K562 (cell line): Measurements from ENCODE around the gene DENND2A. TPM values are rescaled to one million over a fixed set of nuclear protein-coding genes. Genes with fewer than 3 reads are reported as not detected.
A peak's percentile ranks its signal among the peaks of the same experiment; 100 is the strongest.

Experiments used
- ATAC-seq: fragments of 200-7000 bp; cut with Tn5 transposase; 3 replicates; pipeline ENCODE4 v1.9.1; 2020; ENCODE audit warnings: moderate library complexity
- BruUV-seq: library from RNA; stranded (reverse); fragments of 400-500 nt; replicated peaks from 2 replicates; lab custom pipeline; 2021; lab: Mats Ljungman, UMichigan
- CTCF ChIA-PET: fragments of 300-600 bp; formaldehyde crosslinking; extraction: SDS; loops from one replicate; lab custom pipeline; 2021; ENCODE audit warnings: low intra/inter-chr PET ratio; lab: Yijun Ruan, JAX
- POLR2A ChIA-PET: fragments of 300-600, 350-650 bp; sonication (Branson Sonifier 250); formaldehyde crosslinking; extraction: SDS; loops from one replicate; lab custom pipeline; 2021; ENCODE audit warnings: antibody characterized with exemption, inconsistent platforms; lab: Yijun Ruan, JAX
- DNase-seq, 4 experiments: peaks; one replicate each; pipeline versions ENCODE4 v3.0.0 to v3.0.0-alpha.2; 2011 to 2018; ENCODE audit warnings: low spot score in 3 of 4, mixed read lengths in 3 of 4; ENCODE audit errors: extremely low read depth in 1 of 4
- FAIRE-seq: peaks from 2 replicates; lab custom pipeline; 2011; peaks lifted over from hg19 to GRCh38; lab: Jason Lieb, UNC
- H2AFZ ChIP-seq: 2 replicates; pipeline ENCODE4 v1.6.0; 2011; ENCODE audit warnings: low read depth, low read length, control low read depth, inconsistent platforms
- H3K27ac ChIP-seq: fragments of 200-600 bp; 3 replicates; pipeline ENCODE4 v1.8.0; 2011; ENCODE audit warnings: low read depth, mild to moderate bottlenecking, control low read depth, inconsistent platforms, low read length, moderate library complexity, mixed read lengths; ENCODE audit errors: extremely low read depth
- H3K27me3 ChIP-seq, 2 experiments: fragments of 300-600 bp in 1 of 2; 2 replicates in 1 of 2; 3 replicates in 1 of 2; pipeline versions ENCODE4 v1.6.0 to v1.8.0; 2011; ENCODE audit warnings: inconsistent platforms in 2 of 2, low read length in 2 of 2, mild to moderate bottlenecking in 1 of 2, mixed read lengths in 1 of 2, moderate library complexity in 1 of 2; ENCODE audit not compliant: control insufficient read depth in 2 of 2, insufficient read depth in 2 of 2
- H3K36me3 ChIP-seq: fragments of 300-600 bp; 3 replicates; pipeline ENCODE4 v1.8.0; 2011; ENCODE audit warnings: mild to moderate bottlenecking, low read length, inconsistent platforms; ENCODE audit not compliant: control insufficient read depth, insufficient read depth
- H3K4me1 ChIP-seq, 2 experiments: fragments of 200-600 bp in 1 of 2; replicated peaks in 1 of 2; 2 replicates in 1 of 2; 3 replicates in 1 of 2; pipeline versions ENCODE4 v1.5.1 to v1.8.0; 2011; ENCODE audit warnings: inconsistent platforms in 2 of 2, low read length in 2 of 2, mild to moderate bottlenecking in 1 of 2, mixed read lengths in 1 of 2, moderate library complexity in 1 of 2; ENCODE audit not compliant: control insufficient read depth in 2 of 2, insufficient read depth in 2 of 2
- H3K4me2 ChIP-seq: 2 replicates; pipeline ENCODE4 v1.6.1; 2011; ENCODE audit warnings: low read length, control low read depth, inconsistent platforms, mixed read lengths; ENCODE audit not compliant: insufficient read depth
- H3K4me3 ChIP-seq: fragments of 200-600 bp; sonication (generic), shearing (Covaris generic); 2 replicates; pipeline ENCODE4 v1.5.1; 2016; ENCODE audit warnings: control low read depth, inconsistent platforms
- H3K79me2 ChIP-seq: fragments of 200-600 bp; 3 replicates; pipeline ENCODE4 v1.8.0; 2011; ENCODE audit warnings: low read length, inconsistent platforms; ENCODE audit not compliant: control insufficient read depth, insufficient read depth
- H3K9ac ChIP-seq, 2 experiments: 2 replicates each; pipeline versions ENCODE4 v1.6.0 to v1.6.1; 2011; ENCODE audit warnings: low read depth in 2 of 2, low read length in 2 of 2, control low read depth in 1 of 2, inconsistent platforms in 1 of 2, mild to moderate bottlenecking in 1 of 2, mixed read lengths in 1 of 2; ENCODE audit not compliant: insufficient read depth in 1 of 2
- H3K9me1 ChIP-seq: one replicate; pipeline ENCODE4 v1.6.0; 2011; ENCODE audit warnings: inconsistent platforms, mild to moderate bottlenecking, low read length, moderate library complexity; ENCODE audit not compliant: control insufficient read depth, insufficient read depth
- H3K9me3 ChIP-seq: replicated peaks from 2 replicates; pipeline ENCODE4 v1.5.1; 2011; ENCODE audit warnings: low read depth, low read length, inconsistent platforms; ENCODE audit not compliant: control insufficient read depth, insufficient read depth
- H4K20me1 ChIP-seq: replicated peaks from 2 replicates; pipeline ENCODE4 v1.6.1; 2011; ENCODE audit warnings: low read length, inconsistent platforms, mixed read lengths; ENCODE audit not compliant: control insufficient read depth, insufficient read depth
- CTCF ChIP-seq, 3 experiments: IDR thresholded peaks in 2 of 3; conservative IDR thresholded peaks in 1 of 3; 2 replicates each; pipeline ENCODE4 v1.5.1; 2011 to 2012; ENCODE audit warnings: low read length in 3 of 3, mild to moderate bottlenecking in 3 of 3, control low read depth in 2 of 3, improper control_type of control experiment in 1 of 3, inconsistent platforms in 1 of 3, low read depth in 1 of 3, mixed read lengths in 1 of 3, moderate library complexity in 1 of 3; ENCODE audit not compliant: insufficient read depth in 2 of 3
- RBM39 ChIP-seq: fragments of 200-400 bp; formaldehyde crosslinking; optimal IDR thresholded peaks from 2 replicates; pipeline ENCODE3; 2018; ENCODE audit warnings: low read depth, low read length
- WGBS: fragments of 100-300 bp; shearing (Covaris generic); methylation state at CpG from one replicate; pipeline ENCODE4 v1.1.6; 2016; ENCODE audit warnings: low coverage, mixed read lengths; ENCODE audit not compliant: insufficient coverage; ENCODE audit errors: missing lambda C conversion rate; 5-methylcytosine and 5-hydroxymethylcytosine counted together
- in situ Hi-C: fragments of 300-500 bp; cut with MboI; formaldehyde crosslinking; loops from 4 replicates; pipeline ENCODE4 v1.15.0; 2018; ENCODE audit warnings: inconsistent platforms, mixed read lengths
- intact Hi-C: fragments of 100-400 bp; cut with micrococcal nuclease; formaldehyde crosslinking; loops from 2 replicates; pipeline ENCODE4 v1.14.2; 2022
- polyA plus RNA-seq, 8 experiments: library from polyadenylated mRNA; depleted of rRNA in 4 of 8; stranded (reverse) in 5 of 8; unstranded in 3 of 8; fragments of >200 nt; fragmentation: Nextera tagmentation in 2 of 8; fragmentation: Illumina TruSeq in 1 of 8; extraction: Ambion mirVana in 2 of 8; extraction: Trizol in 1 of 8; gene quantifications; 2 replicates each; pipeline versions ENCODE4 v1.2.1 to v1.2.3, GENCODE V29; 2011 to 2014; ENCODE audit warnings: inconsistent platforms in 1 of 8, missing spikeins in 1 of 8
- total RNA-seq, 7 experiments: library from RNA; depleted of rRNA in 6 of 7; stranded (reverse); fragments of >200 nt in 6 of 7; fragmentation: Illumina TruSeq in 2 of 7; extraction: Trizol in 2 of 7; gene quantifications; 2 replicates each; pipeline versions ENCODE4 v1.2.1 to v1.2.3, GENCODE V29; 2011 to 2021; ENCODE audit warnings: low replicate concordance in 1 of 7

DENND2A gene
- total and polyA plus RNA-seq, 9 of the 15 experiments (the other 6 are each of a cell fraction or from before 2014, with no cell fraction given): not detected

GRCh38 chr7:140689199-140690152, 48.9 kb upstream of the DENND2A start:
- H3K79me2 ChIP-seq: no peaks in the 10 kb centered on the region
- H3K4me1 ChIP-seq: peaks cover 0 to 5% of the 10 kb centered on the region in 2 experiments; a peak in 1 of 5 replicates
- no peaks in the 10 kb centered on the region for H3K9me1 ChIP-seq
- FAIRE-seq: no peak
- DNase-seq: peak in 1 of 4 experiments; percentile 19
- H3K36me3 ChIP-seq: no peaks in the 10 kb centered on the region
- ChIA-PET POLR2A (interaction anchor here (0.6 to 1.6 kb wide), 3 partner anchors 8 to 94 kb away, joined by 3 to 7 read pairs (median 5); no protein-coding TSS in a partner anchor), CTCF (no interaction called here)
- H3K4me3 ChIP-seq: no peak overlapping the region
- intact Hi-C loops: loop anchor here (10.0 kb wide), 1 partner anchor 235 kb away; the partner anchor contains the start of gene BRAF
- no peak overlapping the region for H3K4me2 ChIP-seq
- no peak overlapping the region for H2AFZ ChIP-seq
- ATAC-seq: peak; percentile 63
- BruUV-seq: no TSS peak
- H4K20me1 ChIP-seq: no peaks in the 10 kb centered on the region
- in situ Hi-C loops: no loop called here
- no peak overlapping the region for H3K27ac ChIP-seq
- no peaks in the 10 kb centered on the region for H3K9me3 ChIP-seq
- TF ChIP-seq CTCF (IDR thresholded peaks at IDR 0.05 in 2 of 3, conservative IDR thresholded peaks at IDR 0.05 in 1 of 3; ENCODE audit: insufficient read depth in 2 of 3, low read depth in 1 of 3, low read length in 3 of 3): peak; percentile 29 to 68 (median 32); a peak in 4 of 6 replicates
- TF ChIP-seq RBM39: no peak
- WGBS: 67% methylated on average over 16 of the region's 16 CpGs
- H3K27me3 ChIP-seq: no peaks in the 10 kb centered on the region
- H3K9ac ChIP-seq: no peak overlapping the region
